Keratinocyte (primary cell): ENCODE results near the gene ITFG1. TPM values are rescaled to one million over a fixed set of nuclear protein-coding genes. Genes with fewer than 3 reads are reported as not detected.
A peak's percentile ranks its signal among the peaks of the same experiment; 100 is the strongest.
"Not testable (repeated sequence)": the region's sequence is repeated elsewhere in the genome, so short reads cannot be mapped to it uniquely, and the experiment has no call there.

Experiments used
- DNase-seq: peaks from one replicate; pipeline ENCODE4 v3.0.0-alpha.2; 2011; ENCODE audit warnings: low read depth, missing footprints, low spot score
- FAIRE-seq: peaks from 2 replicates; lab custom pipeline; 2011; peaks lifted over from hg19 to GRCh38; lab: Jason Lieb, UNC
- H2AFZ ChIP-seq: 2 replicates; pipeline ENCODE4 v1.6.0; 2012; ENCODE audit warnings: low read length, control low read depth, inconsistent platforms; ENCODE audit not compliant: control insufficient read depth
- H3K27ac ChIP-seq: 2 replicates; pipeline ENCODE4 v1.5.1; 2011; ENCODE audit warnings: low read length; ENCODE audit not compliant: control insufficient read depth, insufficient read depth
- H3K27me3 ChIP-seq: 3 replicates; pipeline ENCODE4 v1.6.0; 2011; ENCODE audit warnings: low read length; ENCODE audit not compliant: control insufficient read depth, insufficient read depth; ENCODE audit errors: extremely low read depth
- H3K36me3 ChIP-seq, 2 experiments: 2 replicates in 1 of 2; 3 replicates in 1 of 2; pipeline ENCODE4 v1.5.1; 2011; ENCODE audit warnings: low read length in 2 of 2, mild to moderate bottlenecking in 1 of 2; ENCODE audit not compliant: control insufficient read depth in 2 of 2, insufficient read depth in 2 of 2; ENCODE audit errors: extremely low read depth in 1 of 2
- H3K4me1 ChIP-seq: 3 replicates; pipeline ENCODE4 v1.5.1; 2011; ENCODE audit warnings: low read length; ENCODE audit not compliant: control insufficient read depth, insufficient read depth; ENCODE audit errors: extremely low read depth
- H3K4me2 ChIP-seq: 3 replicates; pipeline ENCODE4 v1.6.0; 2011; ENCODE audit warnings: low read depth, low read length; ENCODE audit not compliant: control insufficient read depth, insufficient read depth; ENCODE audit errors: extremely low read depth
- H3K4me3 ChIP-seq, 3 experiments: fragments of 200-600 bp in 1 of 3; sonication (generic) in 1 of 3; 2 replicates in 2 of 3; 3 replicates in 1 of 3; pipeline ENCODE4 v1.5.1; 2011 to 2016; ENCODE audit warnings: low read length in 3 of 3, mild to moderate bottlenecking in 3 of 3, control low read depth in 2 of 3, inconsistent platforms in 1 of 3, low read depth in 1 of 3, mixed read lengths in 1 of 3, mixed run types in 1 of 3, moderate library complexity in 1 of 3; ENCODE audit not compliant: control insufficient read depth in 2 of 3, insufficient read depth in 2 of 3; ENCODE audit errors: extremely low read depth in 1 of 3
- H3K79me2 ChIP-seq: 2 replicates; pipeline ENCODE4 v1.6.0; 2012; ENCODE audit warnings: low read length; ENCODE audit not compliant: control insufficient read depth, insufficient read depth
- H3K9ac ChIP-seq: 3 replicates; pipeline ENCODE4 v1.6.0; 2011; ENCODE audit warnings: low read length; ENCODE audit not compliant: control insufficient read depth, insufficient read depth; ENCODE audit errors: extremely low read depth
- H3K9me1 ChIP-seq: 3 replicates; pipeline ENCODE4 v1.6.0; 2011; ENCODE audit warnings: low read length; ENCODE audit not compliant: control insufficient read depth, insufficient read depth; ENCODE audit errors: extremely low read depth
- H3K9me3 ChIP-seq: 2 replicates; pipeline ENCODE4 v1.5.1; 2012; ENCODE audit warnings: low read depth, low read length; ENCODE audit not compliant: control insufficient read depth
- H4K20me1 ChIP-seq: 3 replicates; pipeline ENCODE4 v1.6.0; 2011; ENCODE audit warnings: low read length; ENCODE audit not compliant: control insufficient read depth, insufficient read depth; ENCODE audit errors: extremely low read depth
- CTCF ChIP-seq, 3 experiments: IDR thresholded peaks in 1 of 3; conservative IDR thresholded peaks in 1 of 3; optimal IDR thresholded peaks in 1 of 3; 2 replicates in 2 of 3; 3 replicates in 1 of 3; pipeline versions ENCODE3 to v1.5.1; 2011; ENCODE audit warnings: low read length in 3 of 3, mild to moderate bottlenecking in 3 of 3, moderate library complexity in 2 of 3, control low read depth in 1 of 3, inconsistent platforms in 1 of 3; ENCODE audit not compliant: insufficient read depth in 2 of 3; ENCODE audit errors: extremely low read depth in 1 of 3
- EZH2 ChIP-seq: IDR thresholded peaks from one replicate; pipeline ENCODE4 v1.6.1; 2012; ENCODE audit warnings: inconsistent platforms, mild to moderate bottlenecking, low read length, moderate library complexity
- dilution Hi-C: fragments of 300-500 bp; cut with MboI; formaldehyde crosslinking; loops from one replicate; pipeline ENCODE4 v1.7.0; 2020; ENCODE audit warnings: low sequenced_read_pairs; ENCODE audit not compliant: extremely low pct_ligation_motif_present
- polyA plus RNA-seq, 5 experiments: library from polyadenylated mRNA; depleted of rRNA in 3 of 5; stranded (reverse) in 3 of 5; stranded (forward) in 1 of 5; unstranded in 1 of 5; fragments of >200 nt; gene quantifications; 1 replicate in 1 of 5; 2 replicates in 3 of 5; 3 replicates in 1 of 5; pipeline versions ENCODE4 v1.2.1 to v1.2.3, GENCODE V29; 2011 to 2012; ENCODE audit warnings: missing spikeins in 2 of 5, low read depth in 1 of 5, low replicate concordance in 1 of 5

Gene ITFG1
- polyA plus RNA-seq, 1 donor (not counting 4 experiments of a cell fraction or from before 2014, with no cell fraction given) = 83.8 TPM

DNA sequence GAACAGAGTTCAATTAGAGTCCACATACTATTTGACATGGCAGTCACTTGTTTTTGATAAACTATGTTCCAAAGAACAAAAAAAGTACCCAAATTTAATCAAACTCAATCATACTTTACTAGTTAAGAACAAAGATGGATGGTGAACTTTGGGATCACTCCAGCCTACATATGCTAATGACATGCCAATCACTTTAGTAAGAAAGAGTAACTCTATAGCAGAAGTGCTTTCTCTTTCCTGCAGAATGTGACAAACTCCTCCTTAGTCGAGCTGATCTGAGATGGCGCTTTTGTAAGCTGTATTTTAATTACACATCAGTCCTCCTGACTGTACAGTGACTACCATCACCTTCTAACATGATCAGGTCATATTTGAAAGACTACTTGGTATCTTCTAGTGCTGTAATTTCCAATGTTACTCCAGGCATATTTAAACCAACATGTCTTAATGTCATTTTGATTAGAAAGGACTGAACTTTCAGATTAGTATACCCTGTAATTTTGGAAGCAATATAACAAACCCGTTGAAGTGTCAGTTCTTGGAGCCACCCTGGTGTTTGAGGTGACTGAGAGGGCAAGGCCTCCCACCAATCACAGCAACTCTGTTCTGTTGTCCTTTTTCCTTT lies 321.2 kb downstream of the ITFG1 start:
- Histone ChIP-seq H3K9ac (no peak overlapping the region), H3K27ac (peak overlapping the region; percentile 22), H3K27me3 (no peaks in the 10 kb centered on the region), H3K79me2 (peaks cover 69% of the 10 kb centered on the region), H3K4me1 (peaks cover 60% of the 10 kb centered on the region), H4K20me1 (no peaks in the 10 kb centered on the region), H3K9me3 (no peaks in the 10 kb centered on the region), H3K36me3 (no peaks in the 10 kb centered on the region), H3K9me1 (peaks cover 4% of the 10 kb centered on the region), H3K4me3 (peak overlapping the region in 2 of 3 experiments; percentile 4 to 8), H2AFZ (no peak overlapping the region), H3K4me2 (peak overlapping the region; percentile 89)
- no peak for DNase-seq
- TF ChIP-seq CTCF (optimal IDR thresholded peaks at IDR 0.05 in 1 of 3, IDR thresholded peaks at IDR 0.05 in 1 of 3, conservative IDR thresholded peaks at IDR 0.05 in 1 of 3; ENCODE audit: extremely low read depth in 1 of 3, insufficient read depth in 2 of 3, low read length in 3 of 3) (no peak), EZH2 (no peak)
- FAIRE-seq = no peak
- dilution Hi-C loops = no loop called here

- H4K20me1 ChIP-seq, H3K9me1 ChIP-seq, H3K27me3 ChIP-seq, H3K4me2 ChIP-seq, H3K27ac ChIP-seq, H3K9ac ChIP-seq, H2AFZ ChIP-seq, H3K9me3 ChIP-seq, H3K36me3 ChIP-seq, FAIRE-seq, dilution Hi-C loops, H3K4me3 ChIP-seq, DNase-seq: not testable (repeated sequence)
- H3K79me2 ChIP-seq = peaks cover 83% of the 10 kb centered on the region
- H3K4me1 ChIP-seq = peaks cover 58% of the 10 kb centered on the region
Measured at GRCh38 chr16:47137925-47138324, 322.9 kb downstream of the ITFG1 start.
